Peyer's patch (tissue), 4 donors: ENCODE data around the gene MYLK.

ENCODE experiments used
- POLR2A ChIP-seq, 2 donors: fragments of 450-650 bp; IDR thresholded peaks; one replicate each; pipeline ENCODE4 v1.5.1; 2017; ENCODE audit warnings: antibody characterized with exemption in 2 of 2, mild to moderate bottlenecking in 2 of 2, moderate library complexity in 2 of 2
- TF ChIP-seq, protein P1 (sequence below), 6 experiments: fragments of 450-650 bp in 4 of 6; fragments of 200-600 bp in 2 of 6; sonication (generic) in 1 of 6; IDR thresholded peaks; one replicate each; pipeline ENCODE4 v1.5.1; 2017 to 2019; ENCODE audit warnings: antibody characterized with exemption in 6 of 6, mild to moderate bottlenecking in 3 of 6, moderate library complexity in 1 of 6

- TF ChIP-seq, protein P1, sequence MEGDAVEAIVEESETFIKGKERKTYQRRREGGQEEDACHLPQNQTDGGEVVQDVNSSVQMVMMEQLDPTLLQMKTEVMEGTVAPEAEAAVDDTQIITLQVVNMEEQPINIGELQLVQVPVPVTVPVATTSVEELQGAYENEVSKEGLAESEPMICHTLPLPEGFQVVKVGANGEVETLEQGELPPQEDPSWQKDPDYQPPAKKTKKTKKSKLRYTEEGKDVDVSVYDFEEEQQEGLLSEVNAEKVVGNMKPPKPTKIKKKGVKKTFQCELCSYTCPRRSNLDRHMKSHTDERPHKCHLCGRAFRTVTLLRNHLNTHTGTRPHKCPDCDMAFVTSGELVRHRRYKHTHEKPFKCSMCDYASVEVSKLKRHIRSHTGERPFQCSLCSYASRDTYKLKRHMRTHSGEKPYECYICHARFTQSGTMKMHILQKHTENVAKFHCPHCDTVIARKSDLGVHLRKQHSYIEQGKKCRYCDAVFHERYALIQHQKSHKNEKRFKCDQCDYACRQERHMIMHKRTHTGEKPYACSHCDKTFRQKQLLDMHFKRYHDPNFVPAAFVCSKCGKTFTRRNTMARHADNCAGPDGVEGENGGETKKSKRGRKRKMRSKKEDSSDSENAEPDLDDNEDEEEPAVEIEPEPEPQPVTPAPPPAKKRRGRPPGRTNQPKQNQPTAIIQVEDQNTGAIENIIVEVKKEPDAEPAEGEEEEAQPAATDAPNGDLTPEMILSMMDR (IDR thresholded peaks at IDR 0.05), result no peak
- TF ChIP-seq POLR2A (IDR thresholded peaks at IDR 0.05), result no peak
Observed at GRCh38 chr3:123834631-123835030, 49.5 kb downstream of the MYLK start.
